HL-60/S4 (cell line): Measurements from ENCODE around the gene TP63.

ENCODE experiments used
- in situ Hi-C: fragments of 300-500 bp; cut with MboI; formaldehyde crosslinking; loops from 2 replicates; pipeline ENCODE4 v1.14.3; 2022; ENCODE audit warnings: low sequenced_read_pairs

Gene TP63

DNA sequence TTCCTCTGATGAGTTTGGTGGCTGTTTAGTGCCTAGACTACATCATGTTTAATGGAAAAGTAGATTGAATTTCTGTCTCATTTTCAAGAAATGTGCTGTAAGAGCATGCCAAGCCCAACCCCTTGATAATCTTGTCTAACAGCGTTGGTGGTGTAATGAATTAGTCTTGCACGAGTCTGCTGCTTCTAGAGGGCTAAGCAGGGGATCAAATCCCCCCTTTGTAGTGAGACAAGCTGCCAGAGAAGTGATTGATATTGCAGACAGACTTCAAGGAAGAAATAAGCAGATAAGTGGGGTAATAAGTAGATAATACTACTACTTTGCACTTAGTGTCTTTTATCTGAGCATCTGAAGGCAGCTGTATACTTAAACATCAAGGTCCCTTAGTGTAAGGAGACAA, 141.4 kb downstream of the TP63 start:
- in situ Hi-C loops = no loop called here

DNA sequence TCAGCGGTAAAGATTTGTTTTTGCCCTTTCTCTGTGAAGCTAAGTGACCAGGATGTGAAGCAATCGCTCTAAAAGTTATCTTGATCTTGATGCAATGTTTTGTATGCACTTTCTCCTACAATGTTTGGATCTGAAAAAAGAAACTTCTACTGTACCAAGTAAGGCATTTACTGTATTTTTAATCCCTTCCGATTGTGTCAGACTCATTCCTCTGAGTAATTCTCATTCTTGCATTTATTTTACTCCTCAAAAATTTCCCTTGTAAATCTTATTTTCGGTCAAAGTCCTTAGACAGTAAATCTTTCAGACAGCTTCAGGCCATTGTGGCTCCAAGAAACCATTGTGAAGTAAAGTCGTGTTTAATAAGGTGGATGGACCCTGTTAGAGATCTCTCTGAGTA, 141.9 kb downstream of the TP63 start:
- in situ Hi-C loops = no loop called here

DNA sequence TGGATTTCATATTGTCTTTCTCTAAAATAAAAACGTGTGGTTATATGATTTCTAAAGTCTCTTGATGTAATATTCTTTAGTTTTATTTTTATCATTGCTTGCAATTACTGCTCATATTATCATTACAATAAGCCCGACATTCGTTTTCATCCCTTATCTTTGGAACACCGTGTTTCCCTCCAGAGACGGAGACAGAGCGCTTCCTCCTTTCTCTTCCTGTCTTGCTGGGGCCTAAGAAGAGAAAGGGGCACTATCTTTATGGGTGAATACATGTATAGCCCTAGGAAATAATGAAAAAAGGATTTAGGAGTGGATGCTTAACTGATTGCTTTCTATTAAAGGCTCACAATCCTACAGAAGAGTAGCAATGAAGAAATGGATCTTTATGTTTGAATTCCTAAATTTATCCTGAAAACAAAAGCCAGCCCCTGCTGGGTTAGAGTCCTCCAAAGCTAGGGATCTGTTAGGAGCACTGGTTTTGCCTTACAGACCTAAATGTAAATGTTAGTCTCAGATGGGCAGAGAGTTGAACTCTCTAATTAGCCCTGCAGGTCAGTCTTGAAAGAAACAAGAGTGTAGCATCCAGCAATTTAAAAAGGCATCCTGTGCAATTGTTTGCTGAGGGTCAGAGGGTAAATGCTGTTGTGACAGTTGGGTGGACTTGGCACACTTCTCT, 145.1 kb downstream of the TP63 start:
- in situ Hi-C loops = no loop called here

DNA sequence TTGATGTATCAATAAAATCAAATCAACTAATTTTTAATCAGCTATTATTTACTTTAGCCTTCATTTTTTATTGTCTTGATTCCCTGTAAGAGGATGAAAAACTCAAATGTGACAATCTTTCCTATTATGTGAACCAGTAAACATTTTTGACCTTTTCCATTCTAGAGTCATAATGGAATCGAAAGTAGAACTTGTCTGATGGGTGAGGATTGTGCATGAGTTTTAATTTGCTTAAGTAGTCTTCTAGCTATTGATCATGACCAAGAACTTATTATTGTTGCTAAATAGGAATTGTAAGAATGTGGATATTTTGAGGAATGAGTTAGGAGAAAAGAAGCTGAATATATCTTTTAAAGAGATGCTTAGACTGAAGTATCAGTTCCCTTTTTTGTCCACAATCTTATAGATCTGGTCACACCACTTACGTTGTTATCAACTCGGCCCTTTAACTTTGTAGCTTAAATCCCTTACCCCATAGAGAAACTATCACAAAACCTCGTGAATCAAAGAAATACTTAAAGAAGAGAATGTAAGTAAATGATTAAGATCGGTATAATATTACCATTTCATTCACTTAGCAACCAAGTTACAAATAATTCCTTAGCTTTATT, 147.3 kb downstream of the TP63 start:
- in situ Hi-C loops = no loop called here

DNA sequence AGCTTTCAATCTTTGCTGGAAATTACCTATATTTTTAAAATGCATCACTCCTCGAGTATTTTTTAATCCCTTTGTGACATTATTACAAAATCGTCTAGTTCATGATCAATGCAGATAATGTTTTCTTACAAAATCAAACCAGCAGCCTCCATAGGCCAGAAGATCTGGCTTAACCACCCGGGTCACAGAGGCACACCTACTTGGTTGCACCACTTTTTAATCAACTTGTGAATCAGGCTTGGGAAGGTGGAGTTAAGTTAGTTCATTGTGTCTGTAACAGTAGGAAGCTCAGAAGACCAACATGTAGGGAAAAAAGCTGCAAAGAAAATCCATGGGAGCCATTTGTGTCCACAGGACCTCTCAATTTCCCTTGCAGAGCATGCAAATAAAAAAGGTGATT, 148.0 kb downstream of the TP63 start:
- in situ Hi-C loops = no loop called here

DNA sequence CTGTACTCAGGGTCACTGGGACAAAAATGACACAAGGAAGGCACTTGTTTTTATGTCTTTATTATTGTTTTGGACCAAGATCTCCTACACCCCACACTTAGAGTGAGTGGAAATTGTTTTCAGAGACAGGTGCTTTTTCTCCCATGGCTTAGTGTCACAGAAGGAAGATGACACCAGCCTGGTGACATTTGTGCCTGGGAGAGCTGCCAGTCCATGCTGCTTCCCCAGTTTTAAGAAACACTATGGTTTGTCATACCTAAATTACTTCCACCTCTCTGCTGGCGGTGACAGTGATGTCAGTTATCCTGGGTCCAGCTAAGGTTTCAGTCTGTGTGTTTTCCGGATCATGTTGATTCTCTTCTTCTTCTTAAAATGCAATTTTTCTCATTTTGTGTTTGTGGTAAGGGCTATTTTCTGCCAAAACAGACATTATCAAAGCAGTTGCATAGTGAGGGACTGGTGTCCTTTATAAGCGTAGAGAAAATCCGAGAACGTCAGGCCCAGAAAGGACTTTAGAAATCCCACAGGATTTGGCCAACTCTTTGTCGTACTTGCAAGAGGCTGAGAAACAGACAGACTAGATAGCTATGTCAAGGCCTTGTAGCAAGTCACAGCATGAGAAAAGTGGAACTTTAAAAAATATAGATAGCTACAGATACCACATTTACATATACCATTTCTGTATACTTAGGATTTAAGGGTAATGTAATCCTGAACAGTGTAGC, 149.5 kb downstream of the TP63 start:
- in situ Hi-C loops = no loop called here

DNA sequence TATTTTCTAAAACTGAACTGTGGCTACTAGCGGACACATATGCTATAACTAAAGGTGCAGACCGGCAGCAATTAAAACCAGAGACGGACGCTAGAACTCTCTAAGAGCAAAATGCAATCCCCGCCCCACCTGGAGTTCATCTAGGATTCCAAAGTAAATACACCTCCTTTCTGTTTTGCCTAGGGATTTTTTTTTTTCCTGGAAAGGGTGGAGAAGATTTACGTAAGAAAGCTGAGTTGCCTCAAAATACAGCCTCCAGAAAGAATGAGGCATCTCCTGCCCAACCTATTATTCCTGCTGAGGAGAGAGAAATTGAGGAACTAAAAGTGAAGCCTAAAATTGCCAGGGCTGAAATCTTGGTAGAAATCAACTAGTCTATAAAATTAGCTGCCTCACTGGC, 150.2 kb downstream of the TP63 start:
- in situ Hi-C loops = no loop called here

DNA sequence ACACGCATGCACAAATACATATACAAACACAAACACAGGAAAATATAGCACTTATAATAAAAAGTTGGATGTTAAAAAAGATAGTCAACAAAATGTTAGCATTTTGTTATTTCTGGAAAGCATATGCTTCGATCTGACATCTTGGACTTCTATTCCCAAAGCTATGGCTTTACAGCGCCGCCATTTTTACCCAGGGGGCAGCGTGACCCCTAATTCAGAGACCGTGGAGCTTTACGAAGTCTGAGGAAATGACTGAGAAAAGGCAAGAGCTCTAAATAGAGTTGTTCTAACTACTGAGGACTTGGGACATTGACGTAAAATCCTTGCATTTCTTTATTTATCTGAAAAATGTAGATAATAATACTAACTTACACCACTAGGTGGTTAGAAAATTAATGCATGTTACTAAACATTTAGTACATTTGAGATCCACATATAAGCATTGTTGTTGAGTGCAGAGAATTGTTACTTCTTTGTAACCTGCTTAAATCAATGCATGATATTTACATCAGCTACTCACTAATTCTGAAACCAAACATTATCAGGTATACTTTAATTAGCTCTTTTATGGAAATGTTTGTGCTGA, 155.4 kb downstream of the TP63 start:
- in situ Hi-C loops = no loop called here

DNA sequence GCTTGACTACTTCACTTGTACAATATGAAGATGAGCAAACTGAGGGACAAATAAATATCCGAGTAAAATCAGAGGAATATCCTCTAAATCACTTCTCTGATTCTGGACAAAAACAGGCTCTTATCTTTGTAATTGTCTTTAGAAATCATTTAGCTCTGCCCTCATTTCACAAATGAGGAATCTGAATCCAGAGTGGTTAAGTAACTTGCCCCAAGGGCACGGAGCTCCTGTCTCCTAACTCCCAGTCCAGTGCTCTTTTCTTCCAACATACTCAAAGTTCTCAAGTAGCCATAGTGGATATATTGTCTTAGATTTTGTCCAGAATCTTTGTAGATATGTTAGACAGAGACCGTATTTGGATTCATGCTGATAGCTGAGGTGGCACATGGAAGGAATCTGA, 156.0 kb downstream of the TP63 start:
- in situ Hi-C loops = no loop called here

DNA sequence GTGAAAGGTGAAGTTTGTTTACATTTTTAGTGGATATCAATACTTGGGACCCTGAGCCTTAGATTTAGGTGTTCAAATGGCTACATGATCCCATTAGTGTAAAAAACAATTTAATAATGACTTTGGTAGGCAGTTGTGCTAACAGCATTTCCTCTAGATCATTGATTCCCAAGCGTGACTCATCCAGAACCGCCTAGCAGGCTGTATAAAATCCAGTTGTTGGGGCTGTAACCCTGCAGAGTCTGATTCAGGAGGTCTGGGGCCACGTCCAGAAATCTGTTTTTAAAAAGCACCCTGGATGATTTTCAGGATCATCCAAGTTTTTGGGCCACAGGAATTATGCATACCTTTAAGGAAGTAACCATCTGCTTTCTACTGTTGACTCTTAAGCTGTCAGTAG, 156.4 kb downstream of the TP63 start:
- in situ Hi-C loops = no loop called here

DNA sequence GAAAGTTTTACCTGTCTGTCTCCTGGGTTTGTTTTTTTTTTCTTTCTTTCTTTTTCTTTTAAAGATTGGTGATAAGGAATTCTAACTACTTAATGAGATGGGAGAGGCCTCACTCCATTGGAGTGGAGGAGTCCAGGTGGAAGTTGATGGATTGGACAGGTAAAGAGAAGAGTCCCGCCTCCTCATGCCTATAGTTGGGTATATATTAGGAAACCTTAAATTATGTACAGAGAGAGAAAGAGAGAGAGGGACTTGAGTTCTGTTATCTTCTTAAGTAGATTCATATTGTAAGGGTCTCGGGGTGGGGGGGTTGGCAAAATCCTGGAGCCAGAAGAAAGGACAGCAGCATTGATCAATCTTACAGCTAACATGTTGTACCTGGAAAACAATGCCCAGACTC, 158.2 kb downstream of the TP63 start:
- in situ Hi-C loops = no loop called here

DNA sequence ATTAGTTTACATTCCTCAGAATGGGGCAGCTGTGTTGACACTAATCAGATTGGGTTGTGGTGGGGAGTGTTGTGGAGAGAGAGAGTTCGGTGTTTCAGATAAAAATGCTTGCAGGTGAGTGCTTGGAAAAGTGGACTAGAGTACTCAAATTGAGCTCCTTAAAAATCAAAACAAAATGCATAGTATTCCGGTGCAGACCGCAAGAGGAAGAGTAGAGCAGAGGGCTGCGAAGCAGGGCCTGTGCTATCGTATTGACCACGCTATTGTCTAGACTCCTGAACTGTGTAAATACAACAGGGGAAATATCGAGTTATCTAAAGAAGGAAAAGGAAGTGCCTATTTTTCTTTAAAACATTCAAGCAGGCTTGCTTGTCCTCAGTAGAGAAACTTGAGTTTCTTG, 159.5 kb downstream of the TP63 start:
- in situ Hi-C loops = no loop called here

DNA sequence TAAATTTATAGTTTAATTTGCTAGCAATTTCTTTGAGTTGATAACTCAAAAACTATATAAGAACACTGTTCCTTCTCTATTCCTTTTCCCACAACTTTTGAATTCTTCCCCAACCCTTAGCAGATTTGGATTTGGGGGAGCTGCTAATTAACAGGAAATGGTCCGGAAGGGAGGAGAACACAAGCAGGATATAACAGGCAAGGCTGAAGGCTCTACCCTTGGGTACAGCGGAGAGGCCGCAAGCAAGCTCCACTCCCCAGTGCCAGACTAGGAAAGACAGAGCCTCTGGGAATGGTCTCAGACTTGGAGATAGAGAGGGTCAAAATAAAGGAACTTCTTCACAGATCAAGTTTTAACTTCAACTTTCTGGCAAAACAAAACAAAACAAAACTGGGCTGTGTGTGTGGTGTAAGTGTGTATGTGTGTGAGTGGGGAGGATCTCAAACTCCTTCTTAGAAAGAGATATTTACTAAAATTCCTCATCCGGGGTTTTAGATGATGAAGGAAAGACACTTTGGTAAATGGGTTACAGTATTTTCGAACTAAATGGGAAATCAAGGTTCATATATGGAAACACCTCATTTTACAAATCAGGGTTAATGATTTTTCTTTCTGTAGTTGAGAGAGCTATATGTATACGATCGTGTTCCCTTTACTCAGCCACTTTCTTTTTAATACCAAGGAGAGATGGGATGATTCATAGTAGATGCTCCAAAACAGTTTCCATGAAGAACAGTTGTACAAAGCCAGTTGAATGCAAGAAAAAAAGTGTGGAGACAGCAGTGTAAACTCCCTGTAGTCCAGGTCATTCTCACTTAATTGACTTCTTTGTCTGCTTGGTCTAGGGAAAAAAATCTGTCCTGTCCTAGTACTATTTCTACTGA, 161.1 kb downstream of the TP63 start:
- in situ Hi-C loops = no loop called here

DNA sequence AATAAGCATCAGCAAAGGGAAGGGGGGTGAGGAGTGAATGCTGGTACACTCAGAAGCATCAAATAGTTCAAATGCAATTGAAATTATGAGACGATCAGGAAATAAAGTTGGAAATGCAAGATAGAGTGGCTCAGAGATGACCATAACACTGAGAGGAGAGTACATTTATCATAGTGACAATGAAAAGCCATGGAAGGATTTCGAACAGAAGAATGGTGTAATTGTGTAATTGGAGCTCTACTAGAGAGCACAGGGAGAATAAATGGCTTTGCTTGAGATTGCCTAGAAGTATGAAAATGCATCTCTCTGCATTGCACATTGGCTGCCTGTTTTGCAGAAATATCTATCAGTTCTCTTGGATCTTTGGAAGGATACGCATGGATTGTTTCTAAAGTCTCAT, 163.3 kb downstream of the TP63 start:
- in situ Hi-C loops = no loop called here

DNA sequence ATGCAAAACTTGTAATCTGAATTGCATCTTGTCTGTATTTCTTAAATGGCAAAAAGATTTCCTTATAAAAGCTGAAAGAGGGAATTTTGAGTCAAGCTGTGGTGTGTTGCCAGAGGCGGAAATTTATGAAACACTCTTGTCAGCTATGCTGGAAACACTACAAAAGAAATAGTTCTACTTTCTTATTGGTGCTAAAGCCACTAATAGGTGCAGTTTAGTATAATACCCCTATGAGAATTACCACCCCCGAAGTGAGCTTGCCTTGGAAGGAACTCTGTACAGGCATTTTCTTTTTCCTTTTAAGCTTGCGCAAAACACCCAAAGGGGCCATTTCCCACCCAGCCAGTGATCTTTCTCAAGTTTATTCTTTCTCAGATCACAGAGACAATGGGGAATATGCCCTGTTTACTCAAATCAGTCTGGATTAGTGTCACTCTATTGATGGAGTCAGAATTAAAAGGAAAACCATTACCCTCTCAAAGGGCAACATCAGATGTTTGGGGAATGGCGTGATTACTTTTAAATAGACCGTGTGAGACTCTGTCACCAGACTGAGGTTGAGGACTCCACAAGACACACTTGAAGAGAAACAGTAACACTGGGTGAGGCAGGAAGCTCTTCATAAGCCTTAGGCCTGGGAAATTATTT, 166.0 kb downstream of the TP63 start:
- in situ Hi-C loops = no loop called here

DNA sequence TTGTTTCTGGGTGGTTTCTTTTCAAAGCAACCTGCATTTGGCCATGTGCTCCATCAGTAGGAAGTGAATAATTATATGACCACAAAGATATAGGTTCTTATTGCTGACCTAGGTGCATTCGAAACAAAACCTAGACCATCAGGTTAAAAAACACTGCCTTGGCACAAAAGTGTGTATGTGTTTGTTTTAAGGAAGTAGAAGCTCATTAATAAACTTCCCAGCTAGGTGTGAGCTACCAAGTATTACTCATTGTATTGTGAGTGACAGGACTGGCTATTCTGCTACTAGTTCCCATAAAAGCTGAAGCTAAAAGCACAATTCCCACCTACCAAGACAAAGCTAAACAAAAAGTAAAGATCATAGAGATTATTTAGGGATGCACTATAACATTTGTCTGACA, 168.2 kb downstream of the TP63 start:
- in situ Hi-C loops = no loop called here

DNA sequence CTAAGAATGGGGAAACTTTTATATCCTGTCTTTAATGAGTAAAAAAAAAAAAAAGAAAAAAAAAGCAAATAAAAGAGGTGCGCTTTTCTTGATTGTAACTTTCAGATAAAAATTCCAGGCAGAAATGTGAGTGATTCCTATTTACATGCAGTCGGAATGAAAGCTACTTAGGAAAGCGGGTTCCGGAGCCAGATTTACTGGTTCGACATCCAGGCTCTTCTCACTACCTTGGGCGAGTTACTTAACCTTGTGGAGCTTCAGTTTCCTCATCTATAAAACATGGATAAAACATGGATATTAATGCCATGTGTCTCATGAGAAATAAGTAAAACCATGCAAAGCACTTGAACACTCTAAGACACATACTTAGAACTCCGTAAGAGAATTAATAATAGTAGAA, 169.2 kb downstream of the TP63 start:
- in situ Hi-C loops = no loop called here

DNA sequence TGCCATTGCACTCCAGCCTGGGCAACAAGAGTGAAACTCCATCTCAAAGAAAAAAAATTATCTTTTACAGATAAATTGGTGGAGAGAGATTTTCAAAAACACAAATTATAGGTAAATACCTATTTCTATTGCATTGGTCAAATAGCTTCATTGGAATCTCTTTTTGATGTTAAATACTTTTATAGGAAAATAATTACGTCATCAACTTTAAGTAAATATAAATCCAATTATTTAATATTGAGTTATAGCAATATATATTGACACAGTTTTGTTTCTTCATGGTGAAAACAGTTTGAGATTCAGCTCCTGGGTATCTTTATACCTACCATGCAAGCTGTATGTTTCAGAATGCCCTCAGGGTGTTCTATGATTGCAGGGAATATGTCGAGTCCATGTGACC, 172.1 kb downstream of the TP63 start:
- in situ Hi-C loops = no loop called here

DNA sequence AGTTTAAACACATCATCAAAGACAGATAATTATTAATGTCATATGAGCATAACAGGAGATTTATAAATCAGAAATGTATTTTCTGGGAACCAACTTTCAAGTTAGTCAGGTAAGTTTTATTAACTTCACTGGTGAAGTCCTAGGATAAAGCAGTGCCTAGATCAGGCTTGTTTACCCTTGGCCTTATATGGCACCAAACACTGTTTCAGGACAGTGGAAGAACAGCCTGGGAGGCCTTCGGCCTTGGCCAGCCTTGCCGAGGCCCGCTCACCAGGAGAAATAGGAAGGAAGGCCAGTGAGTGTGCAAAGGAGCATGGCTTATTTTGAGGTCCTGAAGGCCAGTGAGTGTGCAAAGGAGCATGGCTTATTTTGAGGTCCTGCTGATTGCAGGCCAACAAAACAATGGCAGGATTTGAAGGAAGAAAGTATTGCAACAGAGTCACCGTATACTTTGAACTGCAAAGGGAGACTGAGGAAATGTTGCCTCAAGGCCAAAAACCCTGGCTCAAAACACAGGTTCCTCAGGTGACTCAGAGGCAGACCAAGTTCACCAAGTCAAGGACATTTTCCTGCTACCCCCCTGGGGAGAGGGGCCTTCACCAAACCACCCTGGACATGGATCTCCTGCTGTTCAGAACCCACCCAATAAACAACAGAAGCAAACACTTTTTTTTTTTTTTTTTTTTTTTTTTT, 174.3 kb downstream of the TP63 start:
- in situ Hi-C loops = no loop called here
